Activated effector memory CD4-positive, alpha-beta T cell treated with anti-CD3 and anti-CD28 coated beads, Interleukin-2, amount 50 U/mL, for 16 hours (primary cell): Measurements from ENCODE around the gene OR4C3.
A peak's percentile ranks its signal among the peaks of the same experiment; 100 is the strongest.
"Not testable (repeated sequence)": the region's sequence is repeated elsewhere in the genome, so short reads cannot be mapped to it uniquely, and the experiment has no call there.

ENCODE experiments used
- DNase-seq: peaks from one replicate; pipeline ENCODE4 v3.0.0-alpha.2; 2020

The OR4C3 gene

DNA sequence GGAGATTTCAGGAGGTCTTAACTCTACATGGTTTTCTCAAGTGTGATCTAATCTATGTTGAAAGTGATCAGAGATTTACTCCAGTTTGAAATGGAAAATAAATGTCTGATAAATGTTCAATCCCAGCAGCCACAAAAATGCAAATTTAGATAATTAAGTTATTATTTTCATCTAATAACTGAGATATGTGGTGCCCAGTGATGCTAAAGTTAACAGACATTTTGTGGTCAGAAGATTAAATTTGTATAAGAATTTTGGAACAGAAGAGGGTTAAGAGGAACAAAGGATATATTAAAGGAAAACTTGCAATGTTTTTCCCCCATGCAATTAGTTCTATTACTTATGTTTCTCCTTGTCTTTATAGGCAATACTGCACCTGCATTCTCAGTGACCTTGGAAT lies at the start of gene OR4C3:
TSS of gene OR4C3 (plus strand) at position 301 of the 400 bp plus-strand sequence. CDS start 102 bp downstream, outside the sequence.
- DNase-seq = not testable (repeated sequence)

DNA sequence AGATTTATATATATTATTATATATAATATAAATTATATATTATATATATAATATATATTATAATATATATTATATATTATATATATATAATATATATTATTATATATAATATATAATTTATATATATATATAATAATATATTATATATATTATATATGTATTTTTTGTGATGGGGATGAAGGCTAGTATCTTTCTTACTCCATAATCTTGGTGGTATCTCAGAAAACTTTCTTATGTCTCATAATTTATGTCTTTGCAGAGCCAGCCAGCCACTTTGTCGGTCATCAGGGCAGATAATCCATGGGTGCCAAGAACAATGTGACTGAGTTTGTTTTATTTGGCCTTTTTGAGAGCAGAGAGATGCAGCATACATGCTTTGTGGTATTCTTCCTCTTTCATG lies 18.8 kb upstream of the OR4C3 start, which contains the start of gene OR4S1:
TSS of gene OR4S1 (plus strand) at position 301 of the 400 bp plus-strand sequence. CDS start at position 301, 0 bp downstream.
- DNase-seq = no peak

DNA sequence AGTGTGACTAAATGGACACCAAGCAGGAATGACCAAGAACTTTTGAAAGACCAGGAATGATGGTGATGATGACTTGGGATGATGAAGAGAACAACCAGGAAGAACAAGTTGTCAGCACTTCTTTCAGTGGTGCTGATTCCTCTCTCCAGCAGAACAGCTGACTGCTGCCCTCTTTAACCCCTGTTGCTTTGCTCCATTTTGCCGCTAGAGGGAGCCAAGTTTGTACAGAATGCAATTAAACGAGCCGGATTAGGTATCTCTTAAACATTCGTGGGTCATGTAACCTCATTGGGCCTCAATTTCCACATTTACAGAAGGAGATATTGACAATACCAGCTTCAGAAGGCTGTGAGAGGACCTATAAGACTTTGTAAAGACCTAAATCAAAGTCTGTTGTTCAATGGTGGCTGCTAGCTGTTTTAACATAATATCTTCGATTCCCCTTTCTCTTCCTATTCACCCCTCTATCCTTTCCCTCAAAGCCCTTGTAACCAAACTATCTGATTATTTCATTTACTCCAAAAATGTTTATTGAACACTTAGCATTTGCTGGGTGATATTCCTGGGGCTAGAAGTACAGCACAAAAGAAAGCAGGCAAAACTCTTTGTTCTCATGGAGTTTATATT lies 16.8 kb upstream of the OR4C3 start:
- DNase-seq = peak; percentile 85

DNA sequence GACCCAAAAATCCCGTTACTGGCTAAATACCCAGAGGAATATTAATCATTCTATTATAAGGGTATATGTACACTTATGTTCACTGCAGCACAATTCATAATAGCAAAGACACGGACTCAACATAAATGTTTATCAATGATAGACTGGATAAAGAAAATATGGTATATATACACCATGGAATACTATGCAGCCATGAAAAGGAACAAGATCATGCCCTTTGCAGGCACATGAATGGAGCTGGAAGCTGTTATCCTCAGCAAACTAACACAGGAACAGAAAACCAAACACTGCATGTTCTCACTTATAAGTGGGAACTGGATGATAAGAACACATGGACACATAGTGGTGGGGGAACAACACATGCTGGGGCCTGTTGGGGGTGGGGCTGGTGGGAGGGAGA lies 11.1 kb upstream of the OR4C3 start:
- not testable (repeated sequence) for DNase-seq

DNA sequence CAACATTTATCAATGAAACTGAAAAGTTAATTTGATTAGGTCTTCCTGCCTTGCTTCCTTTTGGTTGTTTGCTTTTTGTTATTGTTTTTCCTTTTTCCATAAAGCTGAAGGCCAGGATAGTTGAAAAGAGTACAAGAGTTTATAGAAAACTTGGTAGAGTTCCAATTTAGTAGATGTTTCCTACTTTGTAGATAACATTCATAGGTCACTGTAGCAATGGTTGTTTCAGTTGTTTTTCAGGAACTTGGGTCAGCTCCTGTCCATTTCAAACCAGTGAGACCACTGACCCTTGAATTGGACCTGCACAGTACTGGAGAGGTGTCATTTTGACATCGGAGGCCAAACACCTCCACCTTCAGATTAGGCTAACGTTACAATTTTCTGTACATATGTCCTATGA lies 4.9 kb upstream of the OR4C3 start:
- DNase-seq = not testable (repeated sequence)

DNA sequence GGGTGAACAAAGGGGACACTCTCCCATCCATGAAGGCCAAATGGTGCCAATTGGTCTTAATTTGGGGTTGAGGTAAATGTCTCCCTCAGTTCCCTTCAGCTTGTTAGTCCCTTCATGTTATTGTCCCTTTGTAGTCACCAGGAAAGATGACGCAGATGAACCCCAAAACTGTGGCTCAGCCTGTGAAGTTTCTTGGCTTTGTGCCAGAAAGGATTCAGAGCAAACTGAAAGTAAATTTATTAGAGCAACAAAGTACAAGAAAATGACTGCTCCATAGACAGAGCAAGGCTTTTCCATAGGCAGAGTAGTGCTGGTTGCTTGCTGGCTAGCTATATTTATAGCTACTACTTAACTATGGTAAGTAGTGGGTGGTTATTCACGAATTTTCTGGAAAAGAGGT lies 16.7 kb downstream of the OR4C3 start:
- DNase-seq = no peak

DNA sequence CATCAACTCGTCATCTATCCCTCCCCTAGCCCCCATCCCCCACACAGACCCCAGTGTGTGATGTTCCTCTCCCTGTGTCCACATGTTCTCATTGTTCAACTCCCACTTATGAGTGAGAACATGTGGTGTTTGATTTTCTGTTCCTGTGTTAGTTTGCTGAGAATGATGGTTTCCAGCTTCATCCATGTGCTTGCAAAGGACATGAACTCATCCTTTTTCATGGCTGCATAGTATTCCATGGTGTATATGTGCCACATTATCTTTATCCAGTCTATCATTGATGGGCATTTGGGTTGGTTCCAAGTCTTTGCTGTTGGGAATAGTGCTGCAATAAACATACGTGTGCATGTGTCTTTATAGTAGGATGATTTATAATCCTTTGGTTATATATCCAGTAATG lies 17.8 kb downstream of the OR4C3 start:
- DNase-seq = not testable (repeated sequence)

DNA sequence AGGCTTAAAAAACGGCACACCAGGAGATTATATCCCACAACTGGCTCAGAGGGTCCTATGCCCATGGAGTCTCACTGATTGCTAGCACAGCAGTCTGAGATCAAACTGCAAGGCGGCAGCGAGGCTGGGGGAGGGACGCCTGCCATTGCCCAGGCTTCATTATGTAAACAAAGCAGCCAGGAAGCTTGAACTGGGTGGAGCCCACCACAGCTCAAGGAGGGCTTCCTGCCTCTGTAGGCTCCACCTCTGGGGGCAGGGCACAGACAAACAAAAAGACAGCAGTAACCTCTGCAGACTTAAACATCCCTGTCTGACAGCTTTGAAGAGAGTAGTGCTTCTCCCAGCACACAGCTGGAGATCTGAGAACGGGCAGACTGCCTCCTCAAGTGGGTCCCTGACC lies 21.6 kb downstream of the OR4C3 start:
- not testable (repeated sequence) for DNase-seq

DNA sequence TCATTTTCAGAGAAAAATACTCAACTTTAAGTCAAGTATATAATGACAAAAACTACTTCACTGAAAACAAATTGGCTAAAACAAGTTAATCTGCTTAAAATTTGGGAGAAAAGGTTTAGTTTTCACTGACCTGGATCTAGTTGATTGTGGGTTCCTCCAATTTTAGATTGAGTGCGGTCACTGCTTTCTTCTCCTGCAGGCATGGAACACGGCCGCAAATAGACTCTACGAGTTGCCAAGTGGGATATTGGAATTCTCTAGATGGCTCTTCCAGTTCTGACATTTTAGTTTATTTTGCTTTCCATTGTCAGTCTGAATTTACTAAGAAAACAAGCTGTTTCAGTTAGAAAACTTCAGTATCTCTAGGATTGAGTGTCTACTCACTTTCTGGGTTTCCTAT lies 29.3 kb downstream of the OR4C3 start:
- DNase-seq = no peak

DNA sequence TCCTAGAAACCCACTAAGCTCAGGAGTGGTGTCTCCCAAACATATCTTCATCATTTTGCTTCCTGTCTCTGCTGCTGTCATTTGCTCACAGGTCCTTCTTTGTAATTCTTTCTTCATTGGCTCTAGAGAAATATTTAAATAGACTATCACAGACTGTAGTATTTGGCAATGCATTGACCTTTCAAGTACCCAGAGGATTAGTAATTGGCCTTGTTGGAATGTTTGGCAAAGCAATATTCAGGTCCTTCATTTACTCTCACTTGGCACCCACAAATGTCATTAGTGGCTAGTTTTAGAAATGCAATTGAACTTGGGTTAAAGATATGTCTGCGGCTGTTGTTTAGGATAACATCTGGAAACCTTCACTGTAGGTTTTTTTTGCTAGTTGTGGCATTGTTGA lies 30.0 kb downstream of the OR4C3 start:
- no peak for DNase-seq

DNA sequence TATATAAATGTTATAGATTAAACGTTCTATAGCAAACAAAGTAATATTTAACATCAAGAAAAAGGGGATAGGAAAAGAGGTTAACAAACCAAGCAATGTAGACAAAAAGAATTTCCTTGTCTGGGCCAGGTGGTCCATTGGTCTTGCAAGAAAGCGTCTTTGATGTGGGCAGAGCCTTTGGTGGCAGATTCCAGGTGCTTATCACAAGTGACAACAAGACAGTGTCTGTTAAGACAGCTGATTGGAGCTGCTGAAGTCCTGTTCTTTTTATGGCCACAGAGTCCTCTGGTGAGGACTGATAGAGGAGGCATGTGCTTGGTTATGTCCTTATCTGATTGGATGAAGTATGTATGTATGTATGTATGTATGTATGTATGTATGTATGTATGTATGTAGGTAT lies 36.6 kb downstream of the OR4C3 start:
- DNase-seq = not testable (repeated sequence)

DNA sequence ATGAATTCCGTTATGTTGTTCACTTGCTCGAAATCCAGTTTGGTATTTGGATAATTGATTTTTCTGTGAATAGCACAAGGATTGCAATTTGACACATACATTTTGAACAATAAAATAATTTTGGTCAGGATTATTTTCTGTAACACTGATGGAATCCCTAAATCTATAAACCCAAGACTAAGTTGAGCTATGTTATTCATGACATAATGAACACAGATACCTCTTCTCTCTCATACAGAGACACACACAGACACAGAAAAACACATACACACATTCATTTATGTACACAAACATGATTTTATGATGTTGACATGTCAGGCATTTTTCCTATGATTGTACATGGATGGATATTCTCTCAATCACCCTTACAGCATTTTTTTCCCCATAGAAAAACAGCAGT lies 41.6 kb downstream of the OR4C3 start, which contains the start of gene OR4C5:
TSS of gene OR4C5 (minus strand) at position 101 of the 400 bp plus-strand sequence. CDS start at position 101, 0 bp downstream.
- DNase-seq = no peak
